Upper lobe of right lung (tissue), 1 donor: ENCODE data around the gene SOX12. TPM values are rescaled to one million over a fixed set of nuclear protein-coding genes. Genes with fewer than 3 reads are reported as not detected.
A peak's percentile ranks its signal among the peaks of the same experiment; 100 is the strongest.
"Not testable (repeated sequence)": the region's sequence is repeated elsewhere in the genome, so short reads cannot be mapped to it uniquely, and the experiment has no call there.

Experiments
- ATAC-seq: fragments of 200-7000 bp; cut with Tn5 transposase; one replicate; pipeline ENCODE4 v1.9.1; 2020; ENCODE audit warnings: mild to moderate bottlenecking, moderate library complexity
- DNase-seq: peaks from one replicate; pipeline ENCODE4 v3.0.0-alpha.2; 2020
- H3K27ac ChIP-seq: fragments of 200-600 bp; one replicate; pipeline ENCODE4 v1.8.0; 2022
- H3K27me3 ChIP-seq: fragments of 200-600 bp; one replicate; pipeline ENCODE4 v1.8.0; 2022; ENCODE audit warnings: mild to moderate bottlenecking
- H3K36me3 ChIP-seq: fragments of 200-600 bp; one replicate; pipeline ENCODE4 v1.8.0; 2022
- H3K4me1 ChIP-seq: fragments of 200-600 bp; one replicate; pipeline ENCODE4 v1.8.0; 2022
- H3K4me3 ChIP-seq: fragments of 200-600 bp; one replicate; pipeline ENCODE4 v1.8.0; 2022; ENCODE audit warnings: mild to moderate bottlenecking
- H3K9me3 ChIP-seq: fragments of 200-600 bp; one replicate; pipeline ENCODE4 v1.8.0; 2022
- CTCF ChIP-seq: fragments of 200-600 bp; IDR thresholded peaks from one replicate; pipeline ENCODE4 v1.8.0; 2022; ENCODE audit warnings: antibody characterized with exemption
- intact Hi-C: fragments of 100-400 bp; cut with DNase I; formaldehyde crosslinking; loops from one replicate; pipeline ENCODE4 v1.11.0; 2022
- total RNA-seq: library from RNA; stranded (reverse); fragmentation: NEBNext Ultra II Directional; extraction: Animal tissue kit (Norgen Biotek cat#: 25700); gene quantifications from one replicate; pipeline ENCODE4 v1.2.1, GENCODE V29; 2021
- donor health status: DM: no; HTN: yes; CAD: no; lungs with severe emphysema.

SOX12 gene
- total RNA-seq, 1 donor from 2014 or later: 8.4 TPM

GRCh38 chr20:348972-349841, 23.9 kb downstream of the SOX12 start:
- no peak for DNase-seq
- H3K9me3 ChIP-seq: no peaks in the 10 kb centered on the region
- no peak overlapping the region for H3K4me3 ChIP-seq
- no peaks in the 10 kb centered on the region for H3K27me3 ChIP-seq
- peaks cover 3% of the 10 kb centered on the region for H3K4me1 ChIP-seq
- no peak for ATAC-seq
- H3K36me3 ChIP-seq: no peaks in the 10 kb centered on the region
- no peak for TF ChIP-seq CTCF
- no peak overlapping the region for H3K27ac ChIP-seq
- intact Hi-C loops: no loop called here

- Histone ChIP-seq H3K27me3 (no peaks in the 10 kb centered on the region), H3K4me3 (no peak overlapping the region), H3K36me3 (no peaks in the 10 kb centered on the region), H3K27ac (no peak overlapping the region), H3K9me3 (no peaks in the 10 kb centered on the region), H3K4me1 (peaks cover 9% of the 10 kb centered on the region)
- ATAC-seq (no peak), DNase-seq (no peak)
- TF ChIP-seq CTCF: no peak
- intact Hi-C loops: loop anchor here (2.0 kb wide), 1 partner anchor 126 kb away; no protein-coding TSS in a partner anchor
These were observed 27.8 kb downstream of the SOX12 start for GRCh38 chr20:353166-353565.

- H3K9me3 ChIP-seq: no peaks in the 10 kb centered on the region
- no peaks in the 10 kb centered on the region for H3K36me3 ChIP-seq
- peak; percentile 97 for TF ChIP-seq CTCF
- H3K27me3 ChIP-seq: no peaks in the 10 kb centered on the region
- DNase-seq (peak; percentile 81), ATAC-seq (peak; percentile 98)
- H3K27ac ChIP-seq: no peak overlapping the region
- intact Hi-C loops: no loop called here
- H3K4me1 ChIP-seq: peaks cover 6% of the 10 kb centered on the region
- no peak overlapping the region for H3K4me3 ChIP-seq
These were observed 29.1 kb downstream of the SOX12 start for GRCh38 chr20:354298-354977.

GRCh38 chr20:356154-356553, 30.8 kb downstream of the SOX12 start:
- H3K27ac ChIP-seq, DNase-seq, ATAC-seq, H3K27me3 ChIP-seq, H3K4me3 ChIP-seq, H3K4me1 ChIP-seq, intact Hi-C loops, H3K9me3 ChIP-seq, H3K36me3 ChIP-seq: not testable (repeated sequence)

GRCh38 chr20:356745-357144, 31.4 kb downstream of the SOX12 start:
- DNase-seq: no peak
- no peak for ATAC-seq
- Histone ChIP-seq H3K27ac (no peak overlapping the region), H3K4me1 (peaks cover 6% of the 10 kb centered on the region), H3K27me3 (no peaks in the 10 kb centered on the region), H3K9me3 (no peaks in the 10 kb centered on the region), H3K36me3 (no peaks in the 10 kb centered on the region), H3K4me3 (no peak overlapping the region)
- intact Hi-C loops: no loop called here
- TF ChIP-seq CTCF: no peak

GRCh38 chr20:358891-359555, 33.7 kb downstream of the SOX12 start:
- Histone ChIP-seq H3K27ac (no peak overlapping the region), H3K9me3 (no peaks in the 10 kb centered on the region), H3K36me3 (no peaks in the 10 kb centered on the region), H3K4me3 (no peak overlapping the region), H3K27me3 (no peaks in the 10 kb centered on the region), H3K4me1 (peaks cover 14% of the 10 kb centered on the region)
- peak; percentile 1 for ATAC-seq
- DNase-seq: no peak
- intact Hi-C loops: no loop called here
- TF ChIP-seq CTCF: no peak
